Muscle of arm (tissue), 14 donors: Measurements from ENCODE around the gene FRA10AC1. TPM values are rescaled to one million over a fixed set of nuclear protein-coding genes. Genes with fewer than 3 reads are reported as not detected.

Experiments used
- DNase-seq: peaks from one replicate; pipeline ENCODE4 v3.0.0-alpha.2; 2013
- long read RNA-seq, 11 donors: transcript quantifications; one replicate each; lab custom pipeline, GENCODE V29; 2026
- polyA plus RNA-seq, 12 donors: library from polyadenylated mRNA; unstranded; fragments of 120-200 nt; gene quantifications; one replicate each; pipeline ENCODE4 v1.2.1, GENCODE V29; 2013; ENCODE audit not compliant: insufficient read length in 12 of 12

Gene FRA10AC1, protein sequence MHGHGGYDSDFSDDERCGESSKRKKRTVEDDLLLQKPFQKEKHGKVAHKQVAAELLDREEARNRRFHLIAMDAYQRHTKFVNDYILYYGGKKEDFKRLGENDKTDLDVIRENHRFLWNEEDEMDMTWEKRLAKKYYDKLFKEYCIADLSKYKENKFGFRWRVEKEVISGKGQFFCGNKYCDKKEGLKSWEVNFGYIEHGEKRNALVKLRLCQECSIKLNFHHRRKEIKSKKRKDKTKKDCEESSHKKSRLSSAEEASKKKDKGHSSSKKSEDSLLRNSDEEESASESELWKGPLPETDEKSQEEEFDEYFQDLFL
- polyA plus RNA-seq: 10 to 100 TPM in 11 of 12 donors, not detected in 1; 20.8 to 46.2 (median 28.2) TPM
- long read RNA-seq, donor 1, full-length matches to known transcripts: 6 of 12 reads
- long read RNA-seq, donor 1, partial matches to known transcripts: 6 of 12 reads
- long read RNA-seq, donor 1, other reads (novel, unspliced or antisense): 0 of 12 reads
- long read RNA-seq, donor 2, partial matches to known transcripts: 0 of 4 reads
- long read RNA-seq, donor 2, other reads (novel, unspliced or antisense): 0 of 4 reads
- long read RNA-seq, donor 3, partial matches to known transcripts: 0 of 1 reads
- long read RNA-seq, donor 3, other reads (novel, unspliced or antisense): 0 of 1 reads
- long read RNA-seq, donor 4, full-length matches to known transcripts: 4 of 10 reads
- long read RNA-seq, donor 4, partial matches to known transcripts: 6 of 10 reads
- long read RNA-seq, donor 4, other reads (novel, unspliced or antisense): 0 of 10 reads
- long read RNA-seq, donor 5: 0 reads
- long read RNA-seq, donor 6, full-length matches to known transcripts: 5 of 15 reads
- long read RNA-seq, donor 6, partial matches to known transcripts: 10 of 15 reads
- long read RNA-seq, donor 6, other reads (novel, unspliced or antisense): 0 of 15 reads
- long read RNA-seq, donor 7, full-length matches to known transcripts: 4 of 4 reads
- long read RNA-seq, donor 7, partial matches to known transcripts: 0 of 4 reads
- long read RNA-seq, donor 7, other reads (novel, unspliced or antisense): 0 of 4 reads
- long read RNA-seq, donor 8, transcript FRA10AC1-201 (14 exons, 3,089 nt): major isoform, 9 of 10 reads
- long read RNA-seq, donor 8, partial matches to known transcripts: 0 of 10 reads
- long read RNA-seq, donor 8, other reads (novel, unspliced or antisense): 0 of 10 reads
- long read RNA-seq, donor 9, full-length matches to known transcripts: 6 of 6 reads
- long read RNA-seq, donor 9, partial matches to known transcripts: 0 of 6 reads
- long read RNA-seq, donor 9, other reads (novel, unspliced or antisense): 0 of 6 reads
- long read RNA-seq, donor 10, partial matches to known transcripts: 7 of 9 reads
- long read RNA-seq, donor 10, other reads (novel, unspliced or antisense): 0 of 9 reads
- long read RNA-seq, donor 11, transcript FRA10AC1-201 (14 exons, 3,089 nt): major isoform, 8 of 8 reads
- long read RNA-seq, donor 11, partial matches to known transcripts: 0 of 8 reads
- long read RNA-seq, donor 11, other reads (novel, unspliced or antisense): 0 of 8 reads

DNA sequence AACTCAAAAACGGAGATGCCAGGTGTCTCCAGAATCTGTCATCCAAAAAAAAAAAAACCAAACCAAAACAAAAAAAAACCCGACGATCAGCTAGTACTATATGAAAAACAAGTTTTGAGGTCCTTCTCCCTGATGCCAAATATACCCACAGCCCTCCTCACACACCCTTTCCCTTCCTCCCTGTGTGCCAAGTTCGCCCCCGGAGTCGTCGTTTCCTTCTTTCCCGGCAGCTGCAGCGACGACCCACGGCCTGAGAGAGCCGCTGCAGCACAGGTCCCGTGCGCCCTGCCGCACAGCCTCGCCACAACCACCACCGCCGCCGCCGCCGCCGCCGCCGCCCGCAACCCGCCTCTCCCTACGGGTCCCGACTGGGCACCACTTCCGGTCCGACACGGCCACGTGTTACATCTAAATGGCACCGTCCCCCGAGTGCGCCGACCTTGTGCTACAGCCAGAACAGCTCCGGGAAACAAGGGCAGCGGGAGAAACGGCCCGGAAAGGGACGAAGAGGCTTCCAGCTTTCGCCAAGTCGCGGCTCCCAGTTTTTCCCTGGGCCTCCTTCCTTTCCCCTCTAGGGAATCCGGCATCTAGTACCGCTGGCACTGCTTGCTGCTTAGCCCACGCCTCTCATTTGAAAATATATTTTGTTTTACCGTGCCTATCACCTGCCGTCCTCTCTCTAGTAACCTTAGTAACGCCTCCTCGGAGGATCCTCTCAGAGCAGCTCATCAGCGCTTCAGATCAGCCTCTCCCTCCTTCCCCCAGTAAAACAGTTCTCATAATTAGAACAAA, at the start of gene FRA10AC1:
Gene FRA10AC1, minus strand, starts transcription at position 383 of the 792 bp plus-strand sequence. CDS start 2,486 bp downstream, outside the sequence.
- peak; percentile 95 for DNase-seq

- no peak for DNase-seq
Observed at GRCh38 chr10:93751832-93752231, 49.4 kb upstream of the FRA10AC1 start.

DNA sequence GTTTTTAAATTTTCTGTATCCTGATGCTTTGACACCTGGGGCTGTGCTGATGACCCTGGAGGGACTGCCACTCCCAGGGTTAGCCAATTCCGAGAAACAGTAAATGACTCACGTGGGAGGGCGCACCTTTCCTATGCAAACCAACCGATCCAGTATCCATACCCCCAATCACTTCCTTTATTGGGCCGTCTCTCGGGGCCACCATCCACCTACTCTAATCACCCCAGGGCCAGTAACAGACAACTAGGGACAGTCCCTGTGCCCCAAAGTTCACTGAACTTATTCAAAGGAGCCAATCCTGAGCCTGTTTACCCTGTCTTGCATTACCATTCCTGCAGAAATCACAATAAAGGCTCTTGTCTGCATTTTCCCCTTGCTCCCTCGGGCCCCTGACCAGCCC, 48.7 kb upstream of the FRA10AC1 start:
- no peak for DNase-seq

DNA sequence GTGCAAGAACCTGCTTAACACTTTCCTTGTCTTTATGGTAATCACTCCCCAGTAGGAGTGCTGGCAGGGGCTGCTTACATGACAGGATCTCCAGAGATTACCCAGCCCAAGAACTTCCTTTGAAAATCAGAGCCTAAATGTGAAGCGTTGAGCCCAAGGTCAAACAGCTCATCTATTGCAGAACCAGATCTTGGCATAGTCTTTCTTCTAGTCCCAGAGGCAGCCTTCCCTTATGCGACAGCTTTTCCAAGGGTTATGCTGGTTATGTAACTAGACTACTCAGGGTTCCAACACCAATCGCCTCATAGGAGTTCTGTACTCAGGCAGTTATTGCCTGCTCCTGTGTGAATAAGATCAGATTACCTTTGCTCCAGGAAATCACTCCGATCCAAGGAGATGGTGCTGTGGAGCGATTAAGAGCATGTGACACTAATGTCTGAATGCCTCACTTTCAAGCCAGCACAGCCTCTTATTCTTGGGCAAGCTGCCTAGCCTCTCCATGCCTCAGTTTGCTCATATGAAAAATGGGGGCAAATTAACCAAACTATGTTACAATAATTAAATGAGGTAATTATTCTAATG, 46.9 kb upstream of the FRA10AC1 start:
- no peak for DNase-seq

GRCh38 chr10:93746844-93747284, 44.5 kb upstream of the FRA10AC1 start:
- DNase-seq: peak; percentile 31

DNA sequence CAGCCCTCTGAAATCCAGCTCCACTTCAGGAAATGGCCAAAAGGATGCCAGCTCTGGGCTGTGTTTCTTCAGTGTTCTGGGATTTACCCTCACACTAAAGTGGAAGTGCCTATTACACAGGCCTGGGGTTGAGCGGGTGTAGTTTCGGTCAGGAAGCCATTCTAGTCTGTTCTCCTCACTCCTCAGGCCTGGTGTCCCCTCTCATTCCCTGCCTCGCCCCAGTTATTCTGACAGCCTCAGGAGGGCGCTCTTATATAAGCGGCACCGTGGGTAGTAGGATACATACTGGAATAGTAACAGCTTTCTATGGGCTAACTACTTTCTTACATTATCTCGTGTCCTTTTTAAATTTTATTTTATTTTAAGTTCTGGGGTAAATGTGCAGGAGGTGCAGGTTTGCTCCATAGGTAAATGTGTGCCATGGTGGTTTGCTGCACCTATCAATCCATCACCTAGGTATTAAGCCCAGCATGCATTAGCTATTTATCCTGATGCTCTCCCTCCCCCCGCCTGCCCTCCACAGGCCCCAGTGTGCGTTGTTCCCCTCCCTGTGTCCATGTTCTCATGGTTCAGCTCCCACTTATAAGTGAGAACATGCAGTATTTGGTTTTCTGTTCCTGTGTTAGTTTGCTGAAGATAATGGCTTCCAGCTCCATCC, 43.1 kb upstream of the FRA10AC1 start:
- no peak for DNase-seq

DNA sequence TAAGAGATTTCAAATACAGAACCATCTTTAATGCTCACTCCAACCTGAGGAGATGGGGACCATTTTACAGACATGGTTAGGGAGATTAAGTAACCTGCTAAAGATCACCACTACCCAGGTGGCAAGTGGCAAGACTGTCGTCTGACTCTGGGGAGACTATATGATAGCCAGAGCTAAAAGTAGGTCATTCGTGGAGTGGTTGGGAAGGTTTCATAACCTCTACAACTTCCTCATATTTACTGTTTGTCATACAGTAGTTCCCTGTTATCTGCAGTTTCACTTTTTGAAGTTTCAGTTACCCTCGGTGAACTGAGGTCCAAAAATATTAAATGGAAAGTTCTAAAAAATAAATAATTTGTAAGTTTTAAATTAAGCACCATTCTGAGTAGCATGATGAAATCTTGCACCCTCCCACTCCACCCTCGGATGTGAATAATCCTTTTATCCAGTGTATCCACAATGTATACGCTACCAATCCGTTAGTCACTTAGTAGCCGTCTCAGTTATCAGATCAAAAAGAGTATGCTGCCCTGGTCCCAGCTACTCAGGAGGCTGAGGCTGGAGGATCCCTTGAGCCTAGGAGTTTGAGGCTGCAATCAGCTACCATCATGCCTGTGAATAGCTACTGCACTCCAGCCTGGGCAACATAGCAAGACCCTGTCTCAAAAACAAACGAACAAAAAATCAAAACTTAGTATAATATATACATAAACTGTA, 40.4 kb upstream of the FRA10AC1 start:
- DNase-seq: no peak

DNA sequence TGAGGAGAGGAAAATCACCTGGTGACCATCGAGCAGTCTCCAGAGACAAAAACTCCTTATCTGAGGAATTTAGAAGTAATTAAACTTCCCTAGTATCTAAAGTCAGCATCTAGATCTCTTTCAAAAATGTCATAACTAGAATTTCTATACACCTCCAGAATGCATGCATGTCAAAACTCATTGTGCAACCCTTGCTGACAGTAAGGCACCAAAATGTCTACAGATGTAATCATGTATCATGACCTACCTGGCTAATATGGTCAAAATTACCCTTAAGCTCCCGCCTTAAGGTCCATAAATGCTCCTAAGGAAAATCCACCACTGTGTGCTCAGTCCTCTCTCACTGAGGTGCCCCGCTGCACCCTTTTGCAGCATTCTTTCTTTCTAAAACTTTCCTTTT, 39.0 kb upstream of the FRA10AC1 start:
- no peak for DNase-seq

- no peak for DNase-seq
Observed at GRCh38 chr10:93726024-93726423, 23.6 kb upstream of the FRA10AC1 start.

GRCh38 chr10:93723153-93723552, 20.8 kb upstream of the FRA10AC1 start:
- DNase-seq: no peak

DNA sequence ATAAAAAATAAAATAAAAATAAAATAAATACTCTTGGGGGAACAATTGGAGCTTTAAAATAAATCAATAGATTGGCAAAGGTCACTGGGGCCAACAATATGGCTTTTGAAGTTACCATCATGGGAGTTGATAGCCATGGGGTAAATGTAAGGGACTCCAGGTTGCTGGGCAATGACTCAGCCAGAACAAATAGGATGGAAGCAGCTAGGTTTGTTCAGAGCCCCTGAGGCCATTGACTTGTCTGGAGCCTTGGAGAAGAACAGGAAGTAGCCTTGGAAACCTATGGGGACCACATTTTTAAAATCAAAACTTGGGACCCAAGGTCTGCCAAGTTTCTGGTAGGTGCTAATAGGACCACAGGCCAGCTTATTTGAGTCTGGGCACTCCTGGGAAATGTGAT, 20.2 kb upstream of the FRA10AC1 start:
- DNase-seq: no peak

GRCh38 chr10:93719901-93720300, 17.5 kb upstream of the FRA10AC1 start:
- no peak for DNase-seq

DNA sequence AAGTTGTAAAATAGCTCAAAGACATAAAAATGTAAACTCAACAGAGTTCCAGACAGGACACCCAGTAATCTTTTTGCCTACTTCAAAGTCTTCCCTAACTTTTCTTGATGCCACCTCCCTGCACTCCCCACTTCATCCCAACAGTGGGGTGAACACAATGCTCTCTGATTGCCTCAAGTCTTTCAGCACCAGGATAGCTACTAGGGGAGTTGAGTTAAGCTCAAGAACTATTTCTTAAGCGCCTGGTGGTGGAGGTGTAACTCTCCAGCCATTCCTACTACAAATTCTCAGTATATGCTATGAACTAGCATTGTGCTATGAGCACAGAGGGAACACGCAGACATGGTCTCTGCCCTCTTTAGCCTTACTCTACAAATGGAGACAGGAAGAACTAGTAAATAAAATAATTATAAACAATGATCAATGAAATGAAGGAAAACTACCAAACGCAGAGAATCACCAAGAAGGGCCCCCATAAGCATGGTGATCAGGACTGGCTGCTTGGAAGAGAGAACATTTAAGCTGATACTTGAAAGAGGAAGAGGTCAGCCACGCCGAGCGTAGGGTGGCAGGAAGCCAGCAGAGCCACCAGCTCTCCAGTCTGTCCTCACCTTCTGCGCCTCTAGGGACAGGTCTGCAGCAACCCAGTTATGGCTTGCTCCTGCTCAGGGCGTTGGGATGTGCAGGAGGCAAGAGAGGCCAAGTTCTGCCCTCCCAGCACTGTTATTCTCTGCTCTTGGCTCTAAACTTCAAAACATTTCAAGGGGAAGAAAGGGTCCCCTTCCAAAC, 16.7 kb upstream of the FRA10AC1 start:
- no peak for DNase-seq

DNA sequence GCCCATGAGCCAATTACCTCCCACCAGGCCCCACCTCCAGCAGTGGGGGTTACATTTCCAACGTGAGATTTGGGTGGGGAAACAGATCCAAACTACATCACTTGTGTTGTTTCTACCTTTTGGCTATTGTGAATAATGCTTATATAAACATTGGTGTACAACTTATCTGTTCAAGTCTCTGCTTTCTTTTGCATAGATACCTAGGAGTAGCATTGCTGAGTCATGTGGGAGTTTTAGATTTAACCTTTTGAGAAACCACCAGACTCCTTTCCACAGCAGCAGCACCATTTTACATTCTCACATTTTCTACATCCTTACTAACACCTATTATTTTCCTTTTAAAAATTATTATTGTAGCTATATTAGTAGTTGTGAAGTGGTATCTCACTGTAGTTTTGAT, 14.4 kb upstream of the FRA10AC1 start:
- DNase-seq: no peak

- no peak for DNase-seq
Observed at GRCh38 chr10:93715345-93715744, 13.0 kb upstream of the FRA10AC1 start.

- DNase-seq: no peak
Observed at GRCh38 chr10:93712593-93712992, 10.2 kb upstream of the FRA10AC1 start.

GRCh38 chr10:93711891-93712290, 9.5 kb upstream of the FRA10AC1 start:
- no peak for DNase-seq
